GM12801 (cell line): ENCODE data around the gene PLD1.

Experiments
- TF ChIP-seq, protein P1 (sequence below): IDR thresholded peaks from one replicate; pipeline ENCODE4 v1.5.1; 2011; ENCODE audit warnings: control low read depth; ENCODE audit not compliant: insufficient read length; ENCODE audit errors: extremely low read depth

PLD1 gene

DNA sequence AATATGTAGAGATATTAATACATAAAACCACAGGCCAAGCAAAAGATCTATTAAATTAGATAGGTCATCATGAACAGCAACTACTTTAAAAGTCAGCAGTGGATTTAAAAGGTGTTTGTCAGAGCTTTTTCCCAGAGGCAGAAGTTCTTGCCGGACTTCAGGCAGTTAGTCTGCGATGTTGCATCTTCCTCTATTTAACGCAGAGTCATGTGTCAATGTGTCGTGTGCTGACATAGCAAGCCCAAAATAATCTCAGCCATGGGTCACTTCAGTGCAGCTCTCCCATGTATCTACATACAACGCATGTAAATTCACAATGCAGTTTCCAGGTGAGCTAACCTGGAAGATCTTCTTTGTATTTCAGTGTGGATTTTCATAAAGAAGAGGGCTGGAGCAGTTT lies 24.8 kb upstream of the PLD1 start:
- TF ChIP-seq, protein P1, sequence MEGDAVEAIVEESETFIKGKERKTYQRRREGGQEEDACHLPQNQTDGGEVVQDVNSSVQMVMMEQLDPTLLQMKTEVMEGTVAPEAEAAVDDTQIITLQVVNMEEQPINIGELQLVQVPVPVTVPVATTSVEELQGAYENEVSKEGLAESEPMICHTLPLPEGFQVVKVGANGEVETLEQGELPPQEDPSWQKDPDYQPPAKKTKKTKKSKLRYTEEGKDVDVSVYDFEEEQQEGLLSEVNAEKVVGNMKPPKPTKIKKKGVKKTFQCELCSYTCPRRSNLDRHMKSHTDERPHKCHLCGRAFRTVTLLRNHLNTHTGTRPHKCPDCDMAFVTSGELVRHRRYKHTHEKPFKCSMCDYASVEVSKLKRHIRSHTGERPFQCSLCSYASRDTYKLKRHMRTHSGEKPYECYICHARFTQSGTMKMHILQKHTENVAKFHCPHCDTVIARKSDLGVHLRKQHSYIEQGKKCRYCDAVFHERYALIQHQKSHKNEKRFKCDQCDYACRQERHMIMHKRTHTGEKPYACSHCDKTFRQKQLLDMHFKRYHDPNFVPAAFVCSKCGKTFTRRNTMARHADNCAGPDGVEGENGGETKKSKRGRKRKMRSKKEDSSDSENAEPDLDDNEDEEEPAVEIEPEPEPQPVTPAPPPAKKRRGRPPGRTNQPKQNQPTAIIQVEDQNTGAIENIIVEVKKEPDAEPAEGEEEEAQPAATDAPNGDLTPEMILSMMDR = no peak

DNA sequence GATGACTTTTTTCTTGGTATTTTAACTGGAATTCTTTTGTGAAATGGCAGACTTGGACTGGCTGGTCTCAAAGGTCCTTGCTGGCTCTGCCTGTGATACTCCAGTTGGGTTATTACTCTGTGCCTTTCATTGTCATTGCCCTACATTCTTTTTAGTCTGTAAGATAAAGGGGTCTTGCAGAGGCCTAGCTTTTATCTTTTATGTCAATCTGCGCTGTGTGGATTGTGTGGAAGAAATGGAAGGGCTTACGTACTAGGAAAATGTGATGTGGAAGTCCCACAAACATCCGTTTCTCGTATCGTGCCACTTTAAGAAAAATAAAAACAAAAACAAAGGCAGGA lies 24.1 kb upstream of the PLD1 start:
- TF ChIP-seq, protein P1 = no peak

DNA sequence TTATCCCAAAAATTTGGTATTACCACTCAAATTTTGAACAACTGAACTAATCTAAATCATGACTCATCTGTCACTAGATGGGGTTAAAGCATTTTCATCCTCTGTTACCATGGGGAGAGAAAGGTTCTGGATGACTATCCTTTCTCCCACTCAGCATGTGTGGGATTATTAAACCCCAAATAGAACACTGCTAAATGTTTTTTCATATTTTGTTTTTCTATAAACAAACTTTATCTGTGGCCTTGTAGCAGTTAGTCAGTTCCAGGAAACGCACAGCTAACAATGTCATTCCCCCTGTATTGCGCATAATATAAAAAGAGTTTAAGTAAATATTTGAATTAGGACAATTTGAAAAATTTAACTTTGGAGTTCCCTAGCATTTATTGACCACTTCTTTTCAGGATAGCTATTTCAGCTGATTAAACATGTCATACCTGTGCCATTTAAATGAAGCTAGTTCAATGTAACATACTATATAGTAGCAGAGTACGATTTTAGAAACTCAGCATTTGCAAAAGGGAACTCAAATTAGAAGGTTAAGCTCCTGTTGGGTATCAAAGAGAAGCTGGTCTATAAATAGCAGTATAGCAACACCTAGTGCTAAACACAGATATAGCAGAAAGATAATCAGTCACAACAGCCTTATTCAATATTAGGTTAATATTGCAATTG lies 23.6 kb upstream of the PLD1 start:
- TF ChIP-seq, protein P1 = no peak

DNA sequence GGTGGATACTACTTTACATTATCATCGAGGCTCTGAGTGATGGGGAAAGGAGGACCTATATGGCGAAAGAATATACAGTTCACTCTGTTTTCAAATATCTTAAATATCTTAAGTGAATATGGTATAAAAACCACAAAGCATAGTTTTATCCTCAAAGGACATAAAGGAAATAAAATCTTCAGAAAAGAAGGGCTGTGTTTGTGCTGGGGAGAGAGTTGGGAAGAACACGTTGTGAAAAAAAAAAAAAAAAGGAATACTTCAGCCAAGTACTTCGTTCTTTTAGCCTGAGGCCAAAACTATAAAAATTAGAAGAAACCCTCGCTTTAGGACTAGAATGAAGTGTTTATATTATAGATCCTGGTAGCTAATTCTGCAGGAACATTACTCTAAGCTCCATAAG lies 22.7 kb upstream of the PLD1 start:
- TF ChIP-seq, protein P1 = no peak

DNA sequence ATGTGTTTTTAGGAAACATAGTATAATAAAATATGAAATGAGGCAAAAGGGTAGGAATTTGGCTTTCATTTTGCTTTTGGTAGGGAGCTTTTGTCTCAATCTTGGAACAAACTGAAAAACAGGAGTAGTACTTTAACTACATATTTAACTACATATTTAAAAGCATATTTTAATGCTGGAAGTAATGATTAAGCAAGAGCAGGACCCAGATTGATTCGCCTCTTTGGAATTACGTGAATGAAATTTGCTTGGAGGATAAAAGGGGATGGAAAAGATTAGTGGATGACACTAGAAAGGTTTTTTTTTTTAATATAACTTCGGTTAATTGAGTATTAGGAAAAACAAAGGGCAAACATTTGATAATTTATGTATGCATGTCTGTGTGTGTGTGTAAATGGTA lies 21.7 kb upstream of the PLD1 start:
- TF ChIP-seq, protein P1 = no peak

DNA sequence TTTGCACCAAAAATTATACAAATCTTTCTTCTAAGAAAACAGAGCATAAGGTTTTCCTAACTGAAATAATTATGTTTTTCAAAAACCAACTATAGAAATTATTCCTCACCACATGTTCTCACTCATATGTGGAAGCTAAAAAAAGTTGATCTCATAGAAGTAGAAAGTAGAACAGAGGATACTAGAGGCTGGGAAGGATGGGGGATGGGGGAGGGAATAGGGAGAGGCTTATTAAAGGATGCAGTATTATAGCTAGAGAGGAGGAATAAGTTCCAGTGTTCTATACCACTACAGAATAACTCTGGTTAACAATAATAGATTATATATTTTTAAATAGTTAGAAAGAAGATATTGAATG lies 20.2 kb upstream of the PLD1 start:
- TF ChIP-seq, protein P1 = no peak

DNA sequence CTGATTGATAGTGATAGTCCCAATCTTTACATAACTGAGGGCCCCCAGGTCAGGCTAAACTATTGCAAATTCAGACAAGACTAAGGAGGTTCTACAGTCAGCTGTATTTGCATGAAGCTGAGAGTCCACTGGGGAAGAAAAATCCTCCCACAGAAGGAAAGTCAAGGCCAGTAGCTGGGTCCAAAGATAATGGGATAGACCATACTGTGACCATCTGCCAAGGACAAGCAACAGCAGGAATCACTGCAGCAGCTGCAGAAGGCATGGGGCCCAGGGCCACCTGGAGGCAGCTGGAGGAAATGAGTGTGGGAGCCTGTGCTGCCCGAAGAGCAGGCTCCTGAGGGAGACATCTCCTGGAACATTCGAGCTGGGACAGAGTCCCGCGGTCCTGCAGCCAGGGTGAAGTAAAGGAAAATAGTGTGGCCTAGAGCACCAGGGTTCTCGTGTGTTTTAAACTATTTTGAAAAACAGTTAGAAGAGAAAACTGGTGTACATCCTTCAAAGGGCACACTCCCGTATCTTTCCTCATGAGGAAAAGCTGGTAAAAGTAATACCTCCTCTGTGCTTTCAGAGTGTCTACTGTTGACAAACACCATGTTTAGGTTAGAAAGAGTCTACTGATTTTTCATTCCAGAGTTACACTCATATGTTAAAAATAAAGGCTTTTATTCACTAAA lies 19.7 kb upstream of the PLD1 start:
- TF ChIP-seq, protein P1 = no peak
